HEK293 (cell line): ENCODE data around the gene QSER1.

Experiments used
- CTCF ChIA-PET: fragments of 350-600 bp; formaldehyde crosslinking; extraction: SDS; loops from one replicate; lab custom pipeline; 2021; ENCODE audit warnings: antibody characterized with exemption; lab: Yijun Ruan, JAX
- POLR2A ChIA-PET: fragments of 300-600 bp; formaldehyde crosslinking; extraction: SDS; loops from one replicate; lab custom pipeline; 2020; ENCODE audit warnings: antibody characterized with exemption, inconsistent platforms; lab: Yijun Ruan, JAX
- H3K27ac ChIP-seq: fragments of 200-500 bp; sonication (Bioruptor generic); 2 replicates; pipeline ENCODE4 v1.5.1; 2014; ENCODE audit warnings: low read depth, low read length, control low read depth, inconsistent platforms; ENCODE audit errors: extremely low read depth
- H3K36me3 ChIP-seq, 2 experiments: fragments of 200-500 bp in 1 of 2; sonication (Bioruptor generic) in 1 of 2; 1 replicate in 1 of 2; 2 replicates in 1 of 2; pipeline ENCODE4 v1.5.1; 2014 to 2017; ENCODE audit warnings: inconsistent platforms in 2 of 2, low read length in 2 of 2; ENCODE audit not compliant: control insufficient read depth in 2 of 2, insufficient read depth in 1 of 2
- H3K4me1 ChIP-seq: fragments of 200-500 bp; sonication (Bioruptor generic); 2 replicates; pipeline ENCODE4 v1.5.1; 2014; ENCODE audit warnings: mild to moderate bottlenecking, low read length, inconsistent platforms; ENCODE audit not compliant: control insufficient read depth, insufficient read depth
- H3K4me3 ChIP-seq: 2 replicates; pipeline ENCODE4 v1.5.1; 2011; ENCODE audit warnings: low read depth, mild to moderate bottlenecking, control low read depth, low read length, moderate library complexity
- H3K9me3 ChIP-seq: fragments of 200-500 bp; sonication (Bioruptor generic); 2 replicates; pipeline ENCODE4 v1.5.1; 2014; ENCODE audit warnings: low read depth, low read length, inconsistent platforms; ENCODE audit not compliant: control insufficient read depth, insufficient read depth
- BCL11A ChIP-seq: fragments of 450-650 bp; formaldehyde crosslinking; IDR thresholded peaks from 2 replicates; pipeline ENCODE4 v1.5.1; 2016; ENCODE audit warnings: low read depth, missing biosample characterization, missing genetic modification characterization
- KLF17 ChIP-seq: fragments of 450-650 bp; formaldehyde crosslinking; IDR thresholded peaks from 2 replicates; pipeline ENCODE4 v1.5.1; 2016; ENCODE audit warnings: missing biosample characterization, missing genetic modification characterization
- PRDM4 ChIP-seq: fragments of 450-650 bp; formaldehyde crosslinking; IDR thresholded peaks from 2 replicates; pipeline ENCODE4 v1.5.1; 2017; ENCODE audit warnings: missing biosample characterization, missing genetic modification characterization
- REST ChIP-seq: fragments of 450-650 bp; formaldehyde crosslinking; IDR thresholded peaks from 2 replicates; pipeline ENCODE4 v1.5.1; 2016; ENCODE audit warnings: missing biosample characterization, missing genetic modification characterization
- SP2 ChIP-seq: fragments of 450-650 bp; formaldehyde crosslinking; IDR thresholded peaks from 2 replicates; pipeline ENCODE4 v1.5.1; 2016; ENCODE audit warnings: missing biosample characterization, missing genetic modification characterization
- SP7 ChIP-seq: fragments of 450-650 bp; formaldehyde crosslinking; IDR thresholded peaks from 2 replicates; pipeline ENCODE4 v1.5.1; 2016; ENCODE audit warnings: missing biosample characterization, missing genetic modification characterization
- ZBTB7A ChIP-seq: fragments of 450-650 bp; formaldehyde crosslinking; IDR thresholded peaks from 2 replicates; pipeline ENCODE4 v1.5.1; 2016; ENCODE audit warnings: low read depth, missing biosample characterization, missing genetic modification characterization
- ZNF473 ChIP-seq: fragments of 450-650 bp; formaldehyde crosslinking; IDR thresholded peaks from 2 replicates; pipeline ENCODE4 v1.5.1; 2017; ENCODE audit warnings: missing biosample characterization, missing genetic modification characterization
- ZNF530 ChIP-seq: fragments of 450-650 bp; formaldehyde crosslinking; IDR thresholded peaks from 2 replicates; pipeline ENCODE4 v1.5.1; 2016; ENCODE audit warnings: low read depth, missing biosample characterization, missing genetic modification characterization
- ZNF560 ChIP-seq: fragments of 450-650 bp; formaldehyde crosslinking; IDR thresholded peaks from 2 replicates; pipeline ENCODE4 v1.5.1; 2017; ENCODE audit warnings: missing biosample characterization, missing genetic modification characterization, borderline replicate concordance
- ZNF645 ChIP-seq: fragments of 450-650 bp; formaldehyde crosslinking; IDR thresholded peaks from 2 replicates; pipeline ENCODE4; 2016; ENCODE audit warnings: missing biosample characterization, missing genetic modification characterization
- ZNF658 ChIP-seq: fragments of 450-650 bp; formaldehyde crosslinking; IDR thresholded peaks from 2 replicates; pipeline ENCODE4; 2016; ENCODE audit warnings: missing biosample characterization, missing genetic modification characterization
- TF ChIP-seq, protein P1 (sequence below): fragments of 450-650 bp; formaldehyde crosslinking; IDR thresholded peaks from 2 replicates; pipeline ENCODE4 v1.5.1; 2016; ENCODE audit warnings: missing biosample characterization, missing genetic modification characterization
- TF ChIP-seq, protein P2 (sequence below): fragments of 450-650 bp; formaldehyde crosslinking; IDR thresholded peaks from 2 replicates; pipeline ENCODE4 v1.5.1; 2016; ENCODE audit warnings: missing biosample characterization, missing genetic modification characterization, borderline replicate concordance
- TF ChIP-seq, protein P3 (sequence below): fragments of 450-650 bp; formaldehyde crosslinking; IDR thresholded peaks from 2 replicates; pipeline ENCODE4 v1.5.1; 2016; ENCODE audit warnings: missing biosample characterization, missing genetic modification characterization

The QSER1 gene

GRCh38 chr11:32963721-32964120 lies 71.1 kb downstream of the QSER1 start:
- TF ChIP-seq BCL11A (tag by site-specific recombination) (no peak), ZBTB7A (tag by site-specific recombination) (no peak), KLF17 (no peak)
- TF ChIP-seq, protein P1, sequence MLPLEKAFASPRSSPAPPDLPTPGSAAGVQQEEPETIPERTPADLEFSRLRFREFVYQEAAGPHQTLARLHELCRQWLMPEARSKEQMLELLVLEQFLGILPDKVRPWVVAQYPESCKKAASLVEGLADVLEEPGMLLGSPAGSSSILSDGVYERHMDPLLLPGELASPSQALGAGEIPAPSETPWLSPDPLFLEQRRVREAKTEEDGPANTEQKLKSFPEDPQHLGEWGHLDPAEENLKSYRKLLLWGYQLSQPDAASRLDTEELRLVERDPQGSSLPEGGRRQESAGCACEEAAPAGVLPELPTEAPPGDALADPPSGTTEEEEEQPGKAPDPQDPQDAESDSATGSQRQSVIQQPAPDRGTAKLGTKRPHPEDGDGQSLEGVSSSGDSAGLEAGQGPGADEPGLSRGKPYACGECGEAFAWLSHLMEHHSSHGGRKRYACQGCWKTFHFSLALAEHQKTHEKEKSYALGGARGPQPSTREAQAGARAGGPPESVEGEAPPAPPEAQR (tag by site-specific recombination): no peak
- TF ChIP-seq, protein P2, sequence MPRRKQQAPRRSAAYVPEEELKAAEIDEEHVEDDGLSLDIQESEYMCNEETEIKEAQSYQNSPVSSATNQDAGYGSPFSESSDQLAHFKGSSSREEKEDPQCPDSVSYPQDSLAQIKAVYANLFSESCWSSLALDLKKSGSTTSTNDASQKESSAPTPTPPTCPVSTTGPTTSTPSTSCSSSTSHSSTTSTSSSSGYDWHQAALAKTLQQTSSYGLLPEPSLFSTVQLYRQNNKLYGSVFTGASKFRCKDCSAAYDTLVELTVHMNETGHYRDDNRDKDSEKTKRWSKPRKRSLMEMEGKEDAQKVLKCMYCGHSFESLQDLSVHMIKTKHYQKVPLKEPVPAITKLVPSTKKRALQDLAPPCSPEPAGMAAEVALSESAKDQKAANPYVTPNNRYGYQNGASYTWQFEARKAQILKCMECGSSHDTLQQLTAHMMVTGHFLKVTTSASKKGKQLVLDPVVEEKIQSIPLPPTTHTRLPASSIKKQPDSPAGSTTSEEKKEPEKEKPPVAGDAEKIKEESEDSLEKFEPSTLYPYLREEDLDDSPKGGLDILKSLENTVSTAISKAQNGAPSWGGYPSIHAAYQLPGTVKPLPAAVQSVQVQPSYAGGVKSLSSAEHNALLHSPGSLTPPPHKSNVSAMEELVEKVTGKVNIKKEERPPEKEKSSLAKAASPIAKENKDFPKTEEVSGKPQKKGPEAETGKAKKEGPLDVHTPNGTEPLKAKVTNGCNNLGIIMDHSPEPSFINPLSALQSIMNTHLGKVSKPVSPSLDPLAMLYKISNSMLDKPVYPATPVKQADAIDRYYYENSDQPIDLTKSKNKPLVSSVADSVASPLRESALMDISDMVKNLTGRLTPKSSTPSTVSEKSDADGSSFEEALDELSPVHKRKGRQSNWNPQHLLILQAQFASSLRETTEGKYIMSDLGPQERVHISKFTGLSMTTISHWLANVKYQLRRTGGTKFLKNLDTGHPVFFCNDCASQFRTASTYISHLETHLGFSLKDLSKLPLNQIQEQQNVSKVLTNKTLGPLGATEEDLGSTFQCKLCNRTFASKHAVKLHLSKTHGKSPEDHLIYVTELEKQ: no peak
- no peaks in the 10 kb centered on the region for H3K9me3 ChIP-seq
- H3K36me3 ChIP-seq: peaks cover 4 to 29% of the 10 kb centered on the region in 2 experiments
- no peak overlapping the region for H3K27ac ChIP-seq
- H3K4me1 ChIP-seq: no peaks in the 10 kb centered on the region
- ChIA-PET POLR2A (no interaction called here), CTCF (interaction anchor here (0.6 to 1.2 kb wide), 2 partner anchors 102 to 1167 kb away, joined by 3 to 6 read pairs; no protein-coding TSS in a partner anchor)
- H3K4me3 ChIP-seq: no peak overlapping the region

DNA sequence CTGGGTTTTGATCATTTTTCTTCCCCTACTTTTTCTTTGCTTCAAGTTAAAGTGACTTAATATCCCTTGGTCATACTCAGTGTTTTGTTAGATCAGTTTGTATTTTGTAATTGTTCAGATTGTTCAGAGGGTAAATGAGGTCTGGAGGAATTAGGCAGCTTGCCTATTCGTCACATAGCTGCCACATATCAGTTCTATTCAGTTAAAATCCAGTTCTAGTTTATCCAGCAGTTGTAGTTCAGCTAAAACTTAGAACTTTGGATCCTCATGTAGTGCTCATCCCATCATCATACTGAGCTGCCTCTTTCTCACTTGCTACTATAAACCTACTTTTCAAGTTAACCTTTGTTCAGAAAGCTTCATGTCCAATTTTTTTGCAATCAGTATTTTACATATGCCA lies 75.9 kb downstream of the QSER1 start:
- no peak overlapping the region for H3K27ac ChIP-seq
- ChIA-PET CTCF (interaction anchor here (0.5 to 2.1 kb wide), 4 partner anchors 78 to 218 kb away, joined by 3 to 9 read pairs (median 3); no protein-coding TSS in a partner anchor), POLR2A (no interaction called here)
- H3K4me3 ChIP-seq: no peak overlapping the region
- H3K9me3 ChIP-seq: no peaks in the 10 kb centered on the region
- H3K4me1 ChIP-seq: no peaks in the 10 kb centered on the region
- peaks cover 0 to 37% of the 10 kb centered on the region in 2 experiments for H3K36me3 ChIP-seq
- no peak for TF ChIP-seq REST (tag by site-specific recombination)
- TF ChIP-seq ZNF473: no peak
- TF ChIP-seq PRDM4 (tag by site-specific recombination): no peak
- no peak for TF ChIP-seq ZNF560
- TF ChIP-seq ZNF645 (tag by site-specific recombination): no peak
- TF ChIP-seq, protein P3, sequence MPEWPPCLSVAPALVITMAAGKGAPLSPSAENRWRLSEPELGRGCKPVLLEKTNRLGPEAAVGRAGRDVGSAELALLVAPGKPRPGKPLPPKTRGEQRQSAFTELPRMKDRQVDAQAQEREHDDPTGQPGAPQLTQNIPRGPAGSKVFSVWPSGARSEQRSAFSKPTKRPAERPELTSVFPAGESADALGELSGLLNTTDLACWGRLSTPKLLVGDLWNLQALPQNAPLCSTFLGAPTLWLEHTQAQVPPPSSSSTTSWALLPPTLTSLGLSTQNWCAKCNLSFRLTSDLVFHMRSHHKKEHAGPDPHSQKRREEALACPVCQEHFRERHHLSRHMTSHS (tag by site-specific recombination): no peak
- TF ChIP-seq SP7: no peak
- TF ChIP-seq ZNF658: no peak
- TF ChIP-seq SP2: no peak
- TF ChIP-seq ZNF530: no peak
- TF ChIP-seq, all 188 proteins: peak for 0
